ENCODE results near the gene PDE4A.

GRCh38 chr19:10412257-10412977 lies 7.9 kb upstream of the PDE4A start:
- TF ChIP-seq CTCF (IDR thresholded peaks at IDR 0.05): no peak
- no peak for TF ChIP-seq POLR2AphosphoS5 (IDR thresholded peaks at IDR 0.05)
- no peak for TF ChIP-seq EP300 (IDR thresholded peaks at IDR 0.05)
- TF ChIP-seq POLR2A (IDR thresholded peaks at IDR 0.05): no peak

Data from suprapubic skin (tissue), 4 donors.